ENCODE data around the gene AZU1. TPM values are rescaled to one million over a fixed set of nuclear protein-coding genes. Genes with fewer than 3 reads are reported as not detected.

AZU1 gene
- total RNA-seq, 1 experiment from 2014 or later, result not detected

DNA sequence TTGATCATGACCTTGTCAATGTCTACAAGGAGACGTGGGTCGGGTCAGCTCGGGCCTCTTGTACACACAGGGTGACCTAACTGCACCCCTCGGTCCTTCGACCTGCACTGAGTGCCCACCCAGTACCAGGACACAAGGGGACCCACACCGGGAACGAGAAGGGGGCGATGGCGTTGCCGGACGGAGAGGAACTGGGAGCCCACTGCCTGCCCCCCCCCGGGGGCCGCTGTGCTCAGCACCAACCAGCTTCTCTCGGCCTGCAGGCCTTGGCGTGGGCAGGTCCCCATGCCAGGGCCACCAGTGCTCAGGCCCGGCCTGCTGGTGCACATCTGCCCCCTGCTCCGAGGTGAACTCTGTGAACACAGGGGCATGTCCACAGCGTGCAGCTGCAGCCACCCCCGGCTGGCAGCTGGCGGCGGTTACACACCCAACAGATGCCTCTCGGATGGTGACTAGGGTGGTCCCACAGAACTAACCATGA is 46.0 kb downstream of the AZU1 start:
- intact Hi-C loops (cut with micrococcal nuclease; ENCODE audit: unreplicated experiment), result no loop called here
- no peak for DNase-seq (ENCODE audit: low spot score)
- no TSS peak for BruUV-seq (replicated peaks)
- Histone ChIP-seq H3K9me3 (ENCODE audit: low read depth, low read length, poor library complexity, severe bottlenecking) (no peaks in the 10 kb centered on the region), H3K27me3 (replicated peaks; ENCODE audit: insufficient read depth, low read depth, low read length, poor library complexity) (no peaks in the 10 kb centered on the region), H3K4me3 (ENCODE audit: low read depth, low read length, poor library complexity, severe bottlenecking) (no peak overlapping the region), H3K27ac (ENCODE audit: low read depth, low read length, poor library complexity, severe bottlenecking) (no peak overlapping the region), H3K36me3 (ENCODE audit: insufficient read depth, low read length, poor library complexity, severe bottlenecking) (peaks cover 24% of the 10 kb centered on the region), H3K4me1 (ENCODE audit: insufficient read depth, low read length, poor library complexity, severe bottlenecking) (peaks cover 43% of the 10 kb centered on the region)
- POLR2A ChIA-PET (ENCODE audit: low non-redundant PET), result no interaction called here
- CTCF ChIA-PET, result no interaction called here
- TF ChIP-seq, protein P1, sequence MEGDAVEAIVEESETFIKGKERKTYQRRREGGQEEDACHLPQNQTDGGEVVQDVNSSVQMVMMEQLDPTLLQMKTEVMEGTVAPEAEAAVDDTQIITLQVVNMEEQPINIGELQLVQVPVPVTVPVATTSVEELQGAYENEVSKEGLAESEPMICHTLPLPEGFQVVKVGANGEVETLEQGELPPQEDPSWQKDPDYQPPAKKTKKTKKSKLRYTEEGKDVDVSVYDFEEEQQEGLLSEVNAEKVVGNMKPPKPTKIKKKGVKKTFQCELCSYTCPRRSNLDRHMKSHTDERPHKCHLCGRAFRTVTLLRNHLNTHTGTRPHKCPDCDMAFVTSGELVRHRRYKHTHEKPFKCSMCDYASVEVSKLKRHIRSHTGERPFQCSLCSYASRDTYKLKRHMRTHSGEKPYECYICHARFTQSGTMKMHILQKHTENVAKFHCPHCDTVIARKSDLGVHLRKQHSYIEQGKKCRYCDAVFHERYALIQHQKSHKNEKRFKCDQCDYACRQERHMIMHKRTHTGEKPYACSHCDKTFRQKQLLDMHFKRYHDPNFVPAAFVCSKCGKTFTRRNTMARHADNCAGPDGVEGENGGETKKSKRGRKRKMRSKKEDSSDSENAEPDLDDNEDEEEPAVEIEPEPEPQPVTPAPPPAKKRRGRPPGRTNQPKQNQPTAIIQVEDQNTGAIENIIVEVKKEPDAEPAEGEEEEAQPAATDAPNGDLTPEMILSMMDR (conservative IDR thresholded peaks at IDR 0.05; ENCODE audit: low read depth, low read length), result no peak
- no peak for TF ChIP-seq EZH2 (IDR thresholded peaks at IDR 0.05; ENCODE audit: borderline replicate concordance, low read depth, low read length, poor library complexity, severe bottlenecking)

DNA sequence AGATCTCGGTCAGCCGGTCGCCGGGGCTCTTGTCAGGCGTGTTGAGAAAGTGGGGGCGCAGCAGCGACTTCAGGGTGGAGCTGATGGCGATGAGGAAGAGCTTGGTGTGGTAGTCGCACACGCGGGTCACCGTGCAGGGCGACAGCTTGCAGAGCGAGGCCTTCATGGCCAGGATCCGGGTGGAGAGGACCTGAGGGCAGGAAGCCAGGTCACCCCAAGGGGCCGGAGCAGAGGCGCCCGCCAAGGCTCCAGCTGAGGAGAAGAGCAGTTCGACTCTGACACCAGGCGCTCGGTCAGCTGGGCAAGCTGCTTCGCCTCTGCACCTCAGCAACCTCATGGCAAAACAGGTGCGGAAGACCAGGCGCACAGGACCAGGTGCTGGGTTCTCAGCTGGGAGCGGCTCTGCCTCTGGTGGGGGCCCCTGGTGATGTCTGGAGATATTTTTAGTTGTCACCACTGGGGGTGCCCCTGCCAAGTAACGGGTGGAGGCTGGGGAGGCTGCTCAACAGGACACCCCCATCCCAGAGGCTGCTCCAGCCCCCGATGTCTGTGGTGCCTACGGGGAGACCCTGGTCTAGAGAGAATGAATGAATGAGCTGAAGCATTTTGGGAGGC is 47.7 kb downstream of the AZU1 start:
- Histone ChIP-seq H3K4me3 (ENCODE audit: low read depth, low read length, poor library complexity, severe bottlenecking) (no peak overlapping the region), H3K9me3 (ENCODE audit: low read depth, low read length, poor library complexity, severe bottlenecking) (no peaks in the 10 kb centered on the region), H3K4me1 (ENCODE audit: insufficient read depth, low read length, poor library complexity, severe bottlenecking) (peaks cover 25% of the 10 kb centered on the region), H3K36me3 (ENCODE audit: insufficient read depth, low read length, poor library complexity, severe bottlenecking) (peaks cover 16% of the 10 kb centered on the region), H3K27me3 (replicated peaks; ENCODE audit: insufficient read depth, low read depth, low read length, poor library complexity) (no peaks in the 10 kb centered on the region), H3K27ac (ENCODE audit: low read depth, low read length, poor library complexity, severe bottlenecking) (no peak overlapping the region)
- no peak for DNase-seq (ENCODE audit: low spot score)
- ChIA-PET CTCF (no interaction called here), POLR2A (ENCODE audit: low non-redundant PET) (no interaction called here)
- intact Hi-C loops (cut with micrococcal nuclease; ENCODE audit: unreplicated experiment), result no loop called here
- BruUV-seq (replicated peaks), result no TSS peak
- TF ChIP-seq EZH2 (IDR thresholded peaks at IDR 0.05; ENCODE audit: borderline replicate concordance, low read depth, low read length, poor library complexity, severe bottlenecking), result no peak
- TF ChIP-seq, protein P1 (conservative IDR thresholded peaks at IDR 0.05; ENCODE audit: low read depth, low read length), result no peak

DNA sequence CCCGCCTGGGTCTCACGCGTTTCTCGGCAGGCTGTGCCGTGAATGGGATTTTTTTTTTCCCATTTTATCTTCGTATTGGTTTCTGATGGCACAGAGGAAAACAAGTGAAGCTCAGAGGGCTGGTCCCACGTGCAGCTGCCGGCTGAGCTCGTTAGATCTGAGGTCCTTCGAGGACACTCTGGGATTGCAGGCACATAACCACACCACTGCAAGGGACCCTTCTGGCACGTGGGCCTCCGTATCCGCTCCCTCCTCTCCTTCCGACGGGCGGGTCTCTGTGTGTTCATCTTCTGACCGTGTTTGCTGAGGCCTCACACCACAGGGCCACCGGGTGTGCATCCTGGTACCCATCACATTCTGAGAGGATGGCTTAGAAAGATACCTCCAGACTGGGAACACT is 48.5 kb downstream of the AZU1 start:
- POLR2A ChIA-PET (ENCODE audit: low non-redundant PET), result no interaction called here
- no peak for TF ChIP-seq EZH2 (IDR thresholded peaks at IDR 0.05; ENCODE audit: borderline replicate concordance, low read depth, low read length, poor library complexity, severe bottlenecking)
- TF ChIP-seq, protein P1 (conservative IDR thresholded peaks at IDR 0.05; ENCODE audit: low read depth, low read length), result no peak
- Histone ChIP-seq H3K9me3 (ENCODE audit: low read depth, low read length, poor library complexity, severe bottlenecking) (no peaks in the 10 kb centered on the region), H3K4me3 (ENCODE audit: low read depth, low read length, poor library complexity, severe bottlenecking) (no peak overlapping the region), H3K27ac (ENCODE audit: low read depth, low read length, poor library complexity, severe bottlenecking) (no peak overlapping the region), H3K27me3 (replicated peaks; ENCODE audit: insufficient read depth, low read depth, low read length, poor library complexity) (no peaks in the 10 kb centered on the region), H3K4me1 (ENCODE audit: insufficient read depth, low read length, poor library complexity, severe bottlenecking) (peaks cover 18% of the 10 kb centered on the region), H3K36me3 (ENCODE audit: insufficient read depth, low read length, poor library complexity, severe bottlenecking) (peaks cover 10% of the 10 kb centered on the region)
- intact Hi-C loops (cut with micrococcal nuclease; ENCODE audit: unreplicated experiment), result no loop called here
- CTCF ChIA-PET, result no interaction called here
- no TSS peak for BruUV-seq (replicated peaks)
- no peak for DNase-seq (ENCODE audit: low spot score)
